HG03097 (cell line): ENCODE results near the gene AGR2.

Experiments
- ATAC-seq: cut with Tn5 transposase; IDR thresholded peaks from one replicate; pipeline ENCODE4 v1.9.1; 2021; ENCODE audit not compliant: unreplicated experiment, low FRiP score

Gene AGR2

DNA sequence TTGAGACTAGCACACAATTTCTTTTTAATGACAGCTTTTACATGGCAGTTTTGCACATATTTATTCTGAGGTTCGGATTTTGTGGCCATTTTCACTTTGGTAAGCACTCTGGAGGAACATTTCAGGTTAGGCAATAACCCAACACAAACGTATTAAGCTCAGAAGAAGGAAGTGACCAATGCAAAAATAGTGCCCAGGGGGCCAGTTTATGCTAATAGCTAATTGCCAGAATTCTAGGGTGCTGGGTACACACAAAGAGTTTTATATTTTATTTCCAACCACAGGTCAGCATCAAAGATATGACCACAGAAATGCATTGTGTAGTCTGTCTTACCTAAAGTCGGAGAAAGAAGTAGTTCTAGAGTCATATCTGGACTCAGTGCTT, 8.4 kb upstream of the AGR2 start:
- ATAC-seq = no peak

DNA sequence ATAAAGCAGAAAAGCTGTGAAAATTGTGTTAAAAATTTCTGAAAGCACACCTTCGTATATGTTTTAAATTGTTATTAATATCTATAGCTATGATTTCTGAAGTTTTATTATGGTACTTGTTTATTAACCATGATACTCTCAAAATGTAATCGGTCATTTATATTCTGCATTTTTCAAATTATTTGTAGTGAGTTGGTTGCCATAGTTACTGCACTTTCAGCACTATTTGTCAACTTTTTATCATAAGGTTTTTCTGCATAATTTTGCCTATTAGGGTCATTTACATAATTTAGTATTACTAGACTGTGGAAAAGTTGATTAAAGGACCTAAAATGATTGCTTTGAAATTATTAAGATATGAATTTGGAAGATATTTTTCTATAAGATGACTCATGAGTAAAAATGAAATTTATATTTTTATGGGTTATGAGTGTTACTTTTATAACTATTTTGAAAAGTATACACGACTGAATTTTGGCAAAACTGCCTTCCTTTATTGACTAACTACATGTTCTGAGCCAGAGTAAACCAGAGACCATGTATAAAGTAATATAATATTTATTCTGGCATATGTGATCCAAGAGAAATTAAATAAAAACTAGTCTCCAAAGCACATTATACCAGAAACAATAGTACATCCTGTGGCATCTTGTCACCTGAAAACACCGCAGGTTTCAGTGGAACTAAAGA, 7.9 kb upstream of the AGR2 start:
- no peak for ATAC-seq

DNA sequence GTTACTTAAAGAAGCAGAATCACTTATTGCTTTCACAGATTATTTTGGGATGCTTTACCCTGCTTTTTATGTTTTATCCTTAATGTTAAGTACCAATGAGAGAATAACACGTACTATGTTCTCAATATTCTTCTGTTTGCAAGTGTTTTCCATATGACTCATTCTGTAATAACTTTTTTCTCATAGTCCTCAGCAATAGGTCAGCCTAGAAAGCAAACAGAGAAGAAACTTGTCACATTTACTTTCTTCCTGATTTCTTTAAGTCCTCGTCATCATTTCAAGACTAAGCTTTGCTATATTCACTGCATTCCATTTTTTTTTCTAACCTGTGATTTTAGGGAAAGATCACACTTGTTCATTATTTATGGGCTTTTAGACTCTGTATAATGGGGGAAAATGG, 6.8 kb upstream of the AGR2 start:
- ATAC-seq = no peak

DNA sequence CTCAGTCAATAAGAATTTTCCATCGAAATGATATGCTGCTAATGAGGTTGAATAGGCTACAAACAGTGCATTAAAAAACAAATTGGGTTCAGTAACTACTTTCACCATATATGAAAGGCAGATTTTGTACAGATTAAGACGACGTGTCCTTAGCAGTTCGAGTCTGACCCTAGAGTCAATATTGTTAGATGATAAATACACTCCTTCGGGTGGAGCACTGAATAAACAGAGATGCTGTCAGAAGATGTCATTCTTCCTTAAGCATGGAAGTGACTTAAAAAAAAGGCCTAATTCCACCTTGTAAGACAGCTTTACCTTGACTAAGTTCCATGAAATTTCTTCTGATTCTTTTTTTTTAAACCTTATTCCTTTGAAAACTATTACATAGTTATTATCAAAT, 5.8 kb upstream of the AGR2 start:
- ATAC-seq = no peak

DNA sequence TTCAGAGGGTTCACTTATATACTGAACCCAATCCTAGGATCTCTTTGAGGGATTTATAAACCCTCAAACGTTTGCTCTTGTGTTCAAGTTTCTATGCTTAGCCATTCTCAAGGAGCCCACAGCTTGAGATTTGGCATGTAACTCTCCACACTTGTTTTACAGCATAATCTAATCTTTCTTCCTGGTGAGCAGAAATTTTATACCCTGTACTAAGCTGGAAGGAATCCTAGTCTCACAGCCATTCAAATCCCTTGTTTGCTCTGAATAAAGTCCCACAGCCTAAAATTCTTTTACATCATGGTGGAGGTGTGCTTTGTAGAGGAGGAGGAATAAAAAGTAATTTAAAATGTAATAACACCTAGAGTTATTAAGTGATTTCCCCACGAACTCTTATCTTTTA, 5.3 kb upstream of the AGR2 start:
- no peak for ATAC-seq

DNA sequence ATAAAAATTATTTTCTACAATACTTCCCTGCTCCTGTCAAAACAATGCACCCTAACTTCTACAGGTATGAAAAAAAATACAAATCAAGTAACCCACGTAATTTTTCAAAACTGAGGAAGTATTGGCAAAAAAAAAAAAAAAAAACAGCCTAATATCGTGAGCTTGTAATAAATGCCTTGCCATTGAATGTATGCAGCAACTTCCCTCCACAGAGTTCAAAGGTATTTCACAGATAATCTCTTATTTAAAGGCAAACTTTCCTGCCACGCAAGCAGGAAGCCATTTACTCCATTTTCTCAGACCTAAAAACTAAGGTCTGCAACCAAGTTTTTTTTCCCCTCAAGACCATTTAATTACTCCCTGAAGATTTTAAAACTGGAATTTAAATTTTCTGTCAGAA, 642 bp upstream of the AGR2 start:
- no peak for ATAC-seq

DNA sequence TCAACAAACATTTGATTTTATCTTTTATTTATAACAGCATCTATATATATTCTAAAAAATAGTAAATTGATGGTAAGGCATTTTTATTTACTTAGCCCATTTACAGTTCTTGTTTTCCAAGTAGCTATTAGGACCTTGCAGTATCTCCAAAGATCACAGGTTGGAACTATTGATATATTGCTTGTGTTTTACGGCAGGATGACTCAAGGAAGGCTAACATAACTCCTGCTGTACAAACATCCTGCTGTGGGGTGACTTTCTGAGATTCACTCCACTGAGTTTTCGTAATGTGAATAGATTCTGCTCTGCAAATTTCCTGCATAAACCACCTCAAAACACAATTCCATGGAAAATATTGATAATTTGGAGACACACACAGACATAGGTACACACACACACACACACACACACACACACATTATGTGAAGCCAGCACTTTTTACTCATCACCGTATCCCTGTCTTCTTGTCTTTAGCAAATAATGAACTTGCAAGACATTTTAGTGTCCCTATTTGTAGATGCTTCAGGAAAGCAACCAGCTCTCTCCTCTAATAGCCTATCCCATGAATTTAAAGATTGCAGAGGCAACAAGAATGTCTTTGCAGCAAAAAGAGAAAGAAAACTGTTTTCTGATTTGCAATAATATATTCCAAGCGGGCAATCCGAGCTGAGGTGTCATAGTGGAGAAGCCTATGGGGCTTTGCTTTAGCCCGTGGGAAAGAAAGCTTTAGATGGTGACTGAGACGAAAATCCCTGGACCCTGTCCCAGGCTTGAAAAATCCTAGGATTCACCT, 722 bp downstream of the AGR2 start:
- no peak for ATAC-seq

DNA sequence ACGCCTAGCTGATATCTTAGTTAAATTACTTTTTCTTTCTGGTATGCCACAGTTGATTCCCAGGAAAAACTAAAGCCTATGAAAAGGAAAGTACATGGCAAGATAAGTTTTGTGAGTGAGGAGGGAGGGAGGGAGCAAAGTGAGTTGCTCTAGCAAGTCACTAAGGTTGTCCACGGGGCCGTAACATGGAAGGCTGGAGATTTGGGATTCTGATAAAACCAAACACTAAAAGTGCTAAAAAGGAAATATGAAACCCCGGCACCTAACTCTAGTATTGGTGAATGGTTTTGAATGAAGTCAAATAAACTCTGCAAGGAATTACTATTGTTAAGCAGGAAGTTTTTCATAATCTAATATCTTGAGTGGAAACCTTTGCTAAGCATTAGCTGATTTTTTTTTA, 1.7 kb downstream of the AGR2 start:
- no peak for ATAC-seq

DNA sequence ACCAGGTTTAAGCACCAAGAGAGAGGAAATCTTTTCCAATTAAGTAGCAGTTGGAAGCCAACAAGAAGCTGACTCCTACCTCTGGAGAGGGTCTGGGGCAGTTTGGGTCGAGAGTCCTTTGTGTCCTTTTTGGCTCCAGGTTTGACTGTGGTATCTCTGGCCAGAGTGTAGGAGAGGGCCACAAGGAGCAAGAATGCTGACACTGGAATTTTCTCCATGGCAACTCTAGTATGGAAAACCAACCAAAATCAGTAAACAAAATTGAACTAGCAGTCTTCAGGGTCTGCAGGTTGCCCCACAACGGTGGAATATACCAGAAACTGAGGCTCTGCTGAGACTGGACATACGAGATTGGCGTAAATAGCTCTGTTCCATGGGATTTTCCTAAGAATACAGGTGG, 3.2 kb downstream of the AGR2 start:
- ATAC-seq = no peak

DNA sequence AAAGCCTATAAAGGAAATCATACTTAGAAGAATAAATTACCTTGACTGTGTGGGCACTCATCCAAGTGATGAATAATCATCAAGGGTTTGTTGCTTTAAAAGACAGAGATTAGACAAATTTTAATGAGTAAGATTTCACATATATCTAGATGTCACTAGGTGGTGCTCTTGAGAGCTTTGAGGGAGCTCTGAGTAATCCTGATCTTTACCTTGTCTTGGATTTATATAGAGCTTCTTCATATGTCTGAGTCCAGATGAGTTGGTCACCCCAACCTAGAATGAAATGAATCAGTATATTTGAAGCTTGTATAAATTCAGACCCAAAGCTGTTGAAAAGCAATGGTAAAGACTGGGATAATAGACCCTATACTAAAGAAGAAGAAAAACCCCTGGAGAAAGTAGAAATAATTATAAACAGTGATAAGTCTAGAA, 3.7 kb downstream of the AGR2 start:
- no peak for ATAC-seq

DNA sequence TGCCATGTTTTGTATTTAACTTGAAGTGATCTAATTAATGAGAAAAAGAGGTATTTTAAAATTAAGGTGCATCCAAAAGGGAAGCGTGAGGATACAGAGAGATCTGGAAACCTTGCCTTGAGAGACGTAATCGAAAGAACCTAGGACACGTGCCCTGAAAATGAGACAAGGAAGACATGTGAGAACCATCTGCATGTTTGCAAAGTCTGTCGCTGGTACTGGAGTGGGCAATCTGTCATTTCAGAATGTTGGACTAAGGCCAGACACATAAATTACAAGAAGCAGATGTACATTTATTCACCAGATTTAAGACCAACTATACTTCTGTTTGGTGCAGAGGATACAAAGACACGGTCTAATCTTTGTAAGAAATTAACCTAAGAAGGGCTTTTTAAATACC, 9.2 kb downstream of the AGR2 start:
- no peak for ATAC-seq

DNA sequence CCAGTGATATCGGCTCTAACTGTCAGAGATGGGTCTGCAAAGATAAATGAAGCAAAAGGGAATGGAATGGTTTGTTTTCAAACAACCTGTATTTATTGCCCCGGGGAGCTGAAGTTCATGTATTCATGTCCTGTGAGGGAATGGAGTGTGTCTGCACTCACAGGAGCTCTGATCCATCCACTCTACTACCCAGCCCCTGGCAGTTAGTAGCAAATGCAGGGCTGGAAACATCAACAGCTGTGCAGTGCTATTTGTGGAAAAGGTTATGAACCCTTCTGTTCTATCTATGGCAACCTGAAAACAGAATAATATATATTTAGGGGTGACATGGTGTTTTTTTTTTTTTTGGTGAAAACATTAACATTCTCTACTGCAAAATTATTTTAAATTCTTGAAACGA, 9.8 kb downstream of the AGR2 start:
- ATAC-seq = no peak

DNA sequence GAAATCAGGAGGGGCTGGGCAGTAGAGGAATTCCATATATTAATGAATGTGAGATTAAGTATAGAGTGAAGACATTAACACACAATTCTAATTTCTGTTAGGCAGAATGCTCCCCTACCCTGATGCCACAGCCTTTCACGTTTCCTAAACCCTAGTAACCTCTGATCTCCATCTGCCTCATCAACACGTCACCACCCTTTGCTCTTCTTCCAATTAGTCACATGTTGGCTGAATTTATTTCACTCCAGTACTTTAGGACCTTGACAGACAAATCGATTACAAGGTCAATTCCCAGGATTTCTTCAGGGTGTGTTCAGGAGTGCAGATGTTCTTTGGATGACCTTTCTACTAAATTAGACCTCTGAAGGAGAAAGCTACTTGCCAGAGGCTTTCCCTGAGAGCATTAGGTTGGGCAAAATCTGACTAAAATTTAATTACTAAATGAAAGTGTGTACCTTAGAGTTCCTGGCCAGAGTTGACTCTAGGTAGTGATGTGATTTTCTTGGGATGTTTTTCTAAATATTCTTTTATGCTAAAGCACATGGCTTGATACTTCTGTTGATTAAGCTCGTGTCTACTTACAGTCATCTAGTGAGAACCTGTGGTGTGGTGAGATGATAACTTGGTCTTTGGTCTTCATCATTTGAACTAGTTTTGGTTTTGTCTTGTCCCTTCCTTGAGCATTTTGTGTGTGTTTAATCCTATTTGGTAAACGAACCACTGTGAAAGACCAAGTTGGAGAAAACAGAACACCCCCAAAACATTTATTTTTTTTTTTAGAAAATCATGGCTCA, 12.7 kb downstream of the AGR2 start:
- no peak for ATAC-seq

DNA sequence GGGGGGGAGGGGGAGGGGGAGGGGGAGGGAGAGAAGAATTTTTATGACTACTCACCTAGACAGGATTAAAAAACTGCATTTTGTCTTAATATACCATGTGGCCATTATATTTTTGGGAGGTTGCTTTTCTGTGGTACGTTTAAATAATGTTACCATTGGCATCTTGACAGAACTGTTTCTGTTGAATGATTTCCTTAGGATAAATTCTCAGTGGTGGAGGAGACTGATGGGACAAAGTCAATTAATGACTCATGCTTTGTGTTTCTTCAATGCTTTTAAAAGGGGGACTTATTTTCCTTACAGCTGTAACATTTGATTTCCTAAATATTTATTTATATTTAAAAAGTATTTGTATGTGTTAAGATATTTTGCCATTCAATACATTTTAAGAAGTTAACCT, 13.7 kb downstream of the AGR2 start:
- ATAC-seq = no peak

DNA sequence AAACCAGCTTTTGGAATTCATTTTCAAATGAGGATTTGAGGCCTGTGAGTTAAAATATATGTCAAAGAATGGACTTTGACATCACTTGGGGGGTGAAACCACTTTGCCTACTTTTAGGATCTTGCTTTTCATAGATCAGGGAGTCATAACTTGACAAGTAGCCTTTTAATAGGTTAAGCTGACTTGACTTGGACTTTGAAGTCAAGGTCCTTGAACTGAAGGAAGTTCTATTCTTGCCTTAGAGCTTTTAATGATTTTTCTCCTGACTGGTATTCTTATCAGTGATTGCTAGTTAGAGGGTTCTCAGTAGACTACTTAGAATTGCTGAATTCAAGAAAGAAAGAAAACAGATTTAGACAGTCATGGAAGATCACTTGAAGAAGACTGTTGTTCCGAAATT, 17.7 kb downstream of the AGR2 start:
- no peak for ATAC-seq

DNA sequence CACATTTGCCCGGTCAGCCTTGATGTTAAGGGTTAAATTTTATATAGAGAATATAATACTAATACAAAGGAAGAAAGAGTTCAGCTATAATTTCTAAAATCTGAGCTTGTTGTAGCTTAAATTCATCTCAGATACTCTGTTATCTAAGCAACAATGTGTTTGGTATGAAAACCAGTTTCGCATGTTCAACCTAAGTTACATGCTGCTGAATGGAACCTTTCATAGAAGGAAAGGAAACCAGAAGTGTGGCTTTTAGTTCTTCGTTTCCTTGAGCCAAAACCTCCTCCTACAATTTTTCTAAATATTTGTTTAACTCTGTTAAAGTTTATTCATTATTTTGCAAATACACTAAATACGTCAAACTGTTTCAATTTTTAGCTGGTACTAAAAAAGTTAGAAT, 18.5 kb downstream of the AGR2 start:
- no peak for ATAC-seq

DNA sequence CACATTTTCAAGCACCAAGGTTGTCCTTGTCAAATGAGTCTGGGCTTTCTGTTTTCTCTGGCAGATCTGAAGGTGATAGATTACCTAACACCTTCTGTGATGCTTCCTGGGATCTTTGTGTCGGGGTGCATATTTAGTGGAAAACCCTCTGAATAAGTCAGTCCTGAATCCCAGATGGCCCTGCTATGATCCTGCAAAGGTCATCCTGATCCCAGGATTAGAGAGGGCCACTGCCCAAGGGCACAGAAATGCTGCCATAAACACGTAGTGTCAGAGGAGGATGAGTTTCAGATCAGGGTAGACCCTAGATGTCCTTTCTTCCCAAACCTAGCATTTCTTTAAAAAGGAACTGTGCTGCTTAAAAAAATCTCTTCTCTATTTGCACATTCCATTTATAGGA, 19.0 kb downstream of the AGR2 start:
- ATAC-seq = no peak

DNA sequence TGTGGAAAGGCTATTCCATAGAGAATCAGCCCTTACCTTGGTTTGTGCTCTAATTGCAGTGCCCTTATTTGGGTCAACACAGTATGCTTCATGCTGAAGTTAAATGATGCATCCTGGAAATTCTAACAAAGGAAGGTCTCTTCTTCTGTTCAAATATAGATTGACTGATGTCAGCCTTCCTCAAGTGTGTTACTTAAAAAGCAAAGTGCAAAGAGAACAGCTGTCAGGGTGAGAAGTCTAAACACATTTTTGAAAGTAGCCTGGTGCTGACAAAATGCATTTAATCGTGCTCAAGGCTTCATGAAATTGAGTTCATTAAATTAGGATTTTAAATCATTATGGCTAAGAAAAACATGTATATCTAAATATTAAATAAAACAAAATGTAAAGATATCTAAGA, 19.5 kb downstream of the AGR2 start:
- no peak for ATAC-seq

DNA sequence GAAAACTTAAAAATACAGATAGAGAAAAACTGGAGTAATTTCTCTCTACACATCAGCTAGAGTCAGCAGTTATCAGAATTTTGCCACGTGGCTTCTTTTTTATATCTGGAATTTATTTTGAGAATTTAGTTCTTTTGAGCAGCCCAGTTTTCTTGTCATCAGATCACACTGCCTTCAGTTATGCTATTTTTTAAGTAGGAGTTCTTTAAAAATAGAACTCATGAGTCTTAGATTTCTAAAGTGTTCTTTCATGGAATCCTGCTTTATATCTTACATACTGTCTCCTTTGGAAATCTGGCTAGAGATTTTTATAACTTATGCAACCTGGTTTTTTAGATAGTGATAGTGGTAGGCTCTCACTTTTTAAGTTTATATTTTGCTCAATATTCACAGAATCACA, 24.2 kb downstream of the AGR2 start:
- no peak for ATAC-seq

DNA sequence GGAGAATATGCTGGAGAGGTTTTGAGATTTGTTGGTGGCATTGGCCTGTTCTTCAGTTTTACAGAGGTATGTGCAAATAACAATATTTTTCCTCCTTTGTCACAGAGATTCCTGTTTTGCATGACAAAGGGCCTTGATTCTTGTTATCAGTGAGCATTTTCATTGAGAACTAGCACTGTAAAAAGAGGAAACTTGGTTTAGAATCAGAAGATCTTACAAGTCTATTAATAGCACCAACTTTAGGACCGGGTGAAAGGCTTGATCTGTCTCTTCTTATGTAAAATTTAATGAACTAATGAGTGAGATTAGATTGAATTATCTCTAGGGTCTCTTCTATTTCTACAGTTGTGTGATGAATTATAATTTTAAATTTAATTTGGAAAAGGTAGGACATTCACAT, 25.7 kb downstream of the AGR2 start:
- no peak for ATAC-seq

DNA sequence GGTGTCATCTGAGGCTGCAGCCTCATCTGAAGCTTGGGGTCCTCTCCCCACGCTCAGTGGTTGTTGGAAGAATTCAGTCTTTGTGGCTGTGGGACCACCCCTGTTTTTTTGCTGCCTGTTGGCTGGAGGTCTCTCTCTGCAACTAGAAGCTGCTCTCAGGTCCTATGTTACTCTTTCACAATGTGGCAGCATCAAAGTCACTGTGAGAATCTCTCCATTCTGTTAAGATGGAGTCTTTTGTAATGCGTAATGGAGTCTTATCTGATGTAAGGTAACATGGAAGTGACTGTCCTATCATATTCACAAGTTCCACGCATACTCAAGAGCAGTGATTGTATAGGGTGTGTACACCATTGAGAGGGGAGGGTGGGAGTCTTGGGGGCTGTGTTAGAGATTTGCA, 26.3 kb downstream of the AGR2 start:
- ATAC-seq = no peak

DNA sequence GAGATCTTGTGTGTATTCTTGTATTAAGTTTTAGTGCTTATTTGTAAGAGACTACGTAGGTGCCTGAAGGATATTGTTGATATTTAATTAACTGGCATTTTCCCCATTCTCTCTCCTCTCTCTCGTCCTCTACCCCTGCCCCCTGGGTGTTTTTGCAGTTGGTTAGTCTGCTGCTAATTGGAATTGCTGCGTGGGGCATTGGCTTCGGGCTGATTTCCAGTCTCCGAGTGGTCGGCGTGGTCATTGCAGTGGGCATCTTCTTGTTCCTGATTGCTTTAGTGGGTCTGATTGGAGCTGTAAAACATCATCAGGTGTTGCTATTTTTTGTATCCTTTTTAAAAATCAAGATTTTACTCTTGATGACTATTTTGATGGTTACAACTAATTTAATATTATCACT, 28.7 kb downstream of the AGR2 start:
- no peak for ATAC-seq
